ENCODE measurements around the gene XRN1. TPM values are rescaled to one million over a fixed set of nuclear protein-coding genes. Genes with fewer than 3 reads are reported as not detected.

XRN1 gene
- total and polyA plus RNA-seq, 3 donors from 2014 or later, result 18.2 to 47.2 (median 39.8) TPM

DNA sequence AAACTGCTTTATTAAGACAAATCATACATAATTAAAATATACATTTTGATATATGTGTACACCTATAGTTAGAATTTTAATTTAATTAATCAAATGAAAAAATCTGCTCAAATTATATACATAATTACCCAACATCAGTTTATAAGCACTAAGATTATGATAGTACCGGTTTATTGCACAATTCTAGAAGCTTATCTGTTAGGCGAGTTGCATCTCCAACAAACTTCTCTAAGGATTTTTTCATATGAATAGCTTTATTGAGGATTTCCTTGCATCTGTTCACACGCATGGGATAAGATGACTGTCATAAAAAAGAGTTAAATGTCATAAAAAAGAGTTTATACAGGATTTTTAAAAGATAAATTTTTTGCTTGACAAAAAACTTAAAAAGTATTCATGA, 19.9 kb upstream of the XRN1 start:
- no peaks in the 10 kb centered on the region for H3K27me3 ChIP-seq
- no peak for DNase-seq
- H3K4me1 ChIP-seq, result no peaks in the 10 kb centered on the region
- no peak overlapping the region for H3K27ac ChIP-seq
- H3K4me3 ChIP-seq, result no peak overlapping the region
- no peaks in the 10 kb centered on the region for H3K9me3 ChIP-seq
- 92 to 96% methylated on average over 3 of the region's 3 CpGs for WGBS, 2 donors
- TF ChIP-seq POLR2A (IDR thresholded peaks at IDR 0.05) (no peak), CTCF (IDR thresholded peaks at IDR 0.05) (no peak)
- H3K36me3 ChIP-seq (ENCODE audit: low read depth, missing control alignments), result no peaks in the 10 kb centered on the region
- intact Hi-C loops (cut with DNase I; ENCODE audit: low total_unique reads), result no loop called here

- no peak for TF ChIP-seq CTCF (IDR thresholded peaks at IDR 0.05)
- no peak for TF ChIP-seq POLR2A (IDR thresholded peaks at IDR 0.05)
- WGBS, 2 donors, result 91 to 93% methylated on average over 3 of the region's 3 CpGs
- H3K36me3 ChIP-seq (ENCODE audit: low read depth, missing control alignments), result no peaks in the 10 kb centered on the region
Measured at GRCh38 chr3:142460689-142461088, 12.9 kb upstream of the XRN1 start.

GRCh38 chr3:142459929-142460328, 12.1 kb upstream of the XRN1 start:
- DNase-seq, result no peak
- no peak overlapping the region for H3K4me3 ChIP-seq
- no peaks in the 10 kb centered on the region for H3K27me3 ChIP-seq
- 94% methylated on average over 2 of the region's 2 CpGs for WGBS, 2 donors
- intact Hi-C loops (cut with DNase I; ENCODE audit: low total_unique reads), result no loop called here
- no peak overlapping the region for H3K27ac ChIP-seq
- H3K9me3 ChIP-seq, result no peaks in the 10 kb centered on the region
- no peaks in the 10 kb centered on the region for H3K4me1 ChIP-seq
- no peaks in the 10 kb centered on the region for H3K36me3 ChIP-seq (ENCODE audit: low read depth, missing control alignments)
- no peak for TF ChIP-seq CTCF (IDR thresholded peaks at IDR 0.05)
- TF ChIP-seq POLR2A (IDR thresholded peaks at IDR 0.05), result no peak

More at GRCh38 chr3:142460689-142461088, 12.9 kb upstream of the XRN1 start:
- Histone ChIP-seq H3K4me1 (no peaks in the 10 kb centered on the region), H3K4me3 (no peak overlapping the region), H3K27ac (no peak overlapping the region), H3K27me3 (no peaks in the 10 kb centered on the region), H3K9me3 (no peaks in the 10 kb centered on the region)
- no peak for DNase-seq
- intact Hi-C loops (cut with DNase I; ENCODE audit: low total_unique reads), result no loop called here

DNA sequence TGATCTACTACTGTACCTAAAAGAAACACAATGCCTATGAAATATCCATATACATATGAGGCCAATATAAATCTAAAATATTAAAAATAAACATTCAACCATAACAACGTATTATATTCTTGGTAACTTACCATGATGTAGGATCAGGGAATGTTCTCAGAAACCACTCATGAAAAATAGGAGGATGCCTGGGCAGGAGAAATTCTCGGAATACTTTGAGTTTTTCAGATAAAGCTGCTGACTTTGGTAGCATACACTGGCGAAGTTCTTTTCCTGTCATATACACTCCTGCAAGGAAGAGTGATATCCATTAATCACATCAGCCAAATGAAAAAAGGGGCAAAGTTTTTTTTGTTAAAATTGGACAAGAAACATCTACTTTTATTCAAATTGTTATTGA, 11.3 kb upstream of the XRN1 start:
- DNase-seq, result no peak
- Histone ChIP-seq H3K4me3 (no peak overlapping the region), H3K27ac (no peak overlapping the region), H3K27me3 (no peaks in the 10 kb centered on the region), H3K36me3 (ENCODE audit: low read depth, missing control alignments) (no peaks in the 10 kb centered on the region), H3K4me1 (no peaks in the 10 kb centered on the region), H3K9me3 (no peaks in the 10 kb centered on the region)
- intact Hi-C loops (cut with DNase I; ENCODE audit: low total_unique reads), result no loop called here
- WGBS, 2 donors, result 74 to 85% methylated on average over 3 of the region's 3 CpGs
- no peak for TF ChIP-seq POLR2A (IDR thresholded peaks at IDR 0.05)
- no peak for TF ChIP-seq CTCF (IDR thresholded peaks at IDR 0.05)

- no peaks in the 10 kb centered on the region for H3K27me3 ChIP-seq
- peaks cover 4% of the 10 kb centered on the region for H3K4me1 ChIP-seq
- DNase-seq, result no peak
- H3K27ac ChIP-seq, result no peak overlapping the region
- intact Hi-C loops (cut with DNase I; ENCODE audit: low total_unique reads), result no loop called here
- H3K36me3 ChIP-seq (ENCODE audit: low read depth, missing control alignments), result no peaks in the 10 kb centered on the region
- H3K9me3 ChIP-seq, result no peaks in the 10 kb centered on the region
- no peak overlapping the region for H3K4me3 ChIP-seq
- TF ChIP-seq CTCF (IDR thresholded peaks at IDR 0.05), result no peak
- TF ChIP-seq POLR2A (IDR thresholded peaks at IDR 0.05), result no peak
- WGBS, 2 donors, result 87 to 95% methylated on average over 5 of the region's 5 CpGs
Measured at GRCh38 chr3:142450881-142451280, 3.0 kb upstream of the XRN1 start.
